ENCODE measurements around the gene ERBIN. TPM values are rescaled to one million over a fixed set of nuclear protein-coding genes. Genes with fewer than 3 reads are reported as not detected.

ERBIN gene
- polyA plus RNA-seq, 3 donors, result 25.2 to 43.3 (median 28.6) TPM

DNA sequence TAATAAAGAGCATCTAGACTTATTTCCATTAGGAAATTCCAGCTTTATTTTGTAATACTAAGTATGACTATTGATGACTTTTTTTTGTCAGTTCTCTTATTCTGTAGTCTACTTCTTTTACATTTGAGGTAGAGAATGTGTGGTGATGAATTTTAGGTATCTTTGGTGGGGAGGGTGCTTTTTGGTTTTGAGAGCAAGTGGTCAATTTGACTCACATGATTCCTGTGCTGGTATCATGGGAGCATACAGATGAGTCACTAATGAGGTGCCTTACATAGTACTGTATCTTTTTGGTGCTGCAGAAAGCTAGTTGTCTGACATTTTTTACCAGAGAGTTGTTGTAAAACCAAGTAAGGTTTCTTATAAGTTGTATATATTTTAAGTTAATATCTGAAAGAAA is 35.3 kb downstream of the ERBIN start:
- no peak overlapping the region for H3K9ac ChIP-seq (ENCODE audit: insufficient read depth, low read length, poor library complexity, severe bottlenecking)
- Mint-ChIP-seq H3K27ac (peak overlapping the region in 1 of 7 donors; percentile 29), H3K9me3 (peaks cover 0 to 7% (median 0%) of the 10 kb centered on the region in 7 donors), H3K4me3 (no peak overlapping the region), H3K4me1 (peaks cover 8% of the 10 kb centered on the region), H3K36me3 (peaks cover 2 to 18% of the 10 kb centered on the region in 2 donors), H3K27me3 (ENCODE audit: low read depth in 3 of 3) (no peaks in the 10 kb centered on the region)
- TF ChIP-seq, protein P1, sequence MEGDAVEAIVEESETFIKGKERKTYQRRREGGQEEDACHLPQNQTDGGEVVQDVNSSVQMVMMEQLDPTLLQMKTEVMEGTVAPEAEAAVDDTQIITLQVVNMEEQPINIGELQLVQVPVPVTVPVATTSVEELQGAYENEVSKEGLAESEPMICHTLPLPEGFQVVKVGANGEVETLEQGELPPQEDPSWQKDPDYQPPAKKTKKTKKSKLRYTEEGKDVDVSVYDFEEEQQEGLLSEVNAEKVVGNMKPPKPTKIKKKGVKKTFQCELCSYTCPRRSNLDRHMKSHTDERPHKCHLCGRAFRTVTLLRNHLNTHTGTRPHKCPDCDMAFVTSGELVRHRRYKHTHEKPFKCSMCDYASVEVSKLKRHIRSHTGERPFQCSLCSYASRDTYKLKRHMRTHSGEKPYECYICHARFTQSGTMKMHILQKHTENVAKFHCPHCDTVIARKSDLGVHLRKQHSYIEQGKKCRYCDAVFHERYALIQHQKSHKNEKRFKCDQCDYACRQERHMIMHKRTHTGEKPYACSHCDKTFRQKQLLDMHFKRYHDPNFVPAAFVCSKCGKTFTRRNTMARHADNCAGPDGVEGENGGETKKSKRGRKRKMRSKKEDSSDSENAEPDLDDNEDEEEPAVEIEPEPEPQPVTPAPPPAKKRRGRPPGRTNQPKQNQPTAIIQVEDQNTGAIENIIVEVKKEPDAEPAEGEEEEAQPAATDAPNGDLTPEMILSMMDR (IDR thresholded peaks at IDR 0.05), result no peak
- intact Hi-C loops (cut with micrococcal nuclease), result no loop called here
- no peak overlapping the region for H3K4me2 ChIP-seq (replicated peaks; ENCODE audit: extremely low read depth, low read length, poor library complexity, severe bottlenecking)
- H3K36me3 ChIP-seq (replicated peaks in 1 of 2; ENCODE audit: control insufficient read depth in 1 of 2, insufficient read depth in 2 of 2, low read length in 2 of 2), result peaks cover 3 to 7% of the 10 kb centered on the region in 2 donors
- peaks cover 94% of the 10 kb centered on the region for H3K79me2 ChIP-seq (ENCODE audit: insufficient read depth, low read length)
- no peaks in the 10 kb centered on the region for H3K9me3 ChIP-seq (replicated peaks in 1 of 2; ENCODE audit: control insufficient read depth in 1 of 2, insufficient read depth in 1 of 2, low read length in 2 of 2)
- H2AFZ ChIP-seq (ENCODE audit: insufficient read depth, low read depth, low read length, poor library complexity, severe bottlenecking), result no peak overlapping the region
- no peaks in the 10 kb centered on the region for H3K4me1 ChIP-seq (ENCODE audit: control insufficient read depth in 1 of 2, insufficient read depth in 2 of 2, low read length in 2 of 2)
- no peaks in the 10 kb centered on the region for H3K27me3 ChIP-seq (ENCODE audit: control insufficient read depth in 2 of 2, insufficient read depth in 2 of 2, low read length in 2 of 2)
- no peak overlapping the region for H3K4me3 ChIP-seq (replicated peaks in 1 of 3; ENCODE audit: low read depth in 2 of 3, low read length in 3 of 3)
- peaks cover 96% of the 10 kb centered on the region for H4K20me1 ChIP-seq (ENCODE audit: insufficient read depth, low read length)
- peak in 2 of 3 donors; percentile 6 to 79 for DNase-seq
- no peak overlapping the region for H3K27ac ChIP-seq (ENCODE audit: low read depth in 1 of 2, low read length in 2 of 2)

DNA sequence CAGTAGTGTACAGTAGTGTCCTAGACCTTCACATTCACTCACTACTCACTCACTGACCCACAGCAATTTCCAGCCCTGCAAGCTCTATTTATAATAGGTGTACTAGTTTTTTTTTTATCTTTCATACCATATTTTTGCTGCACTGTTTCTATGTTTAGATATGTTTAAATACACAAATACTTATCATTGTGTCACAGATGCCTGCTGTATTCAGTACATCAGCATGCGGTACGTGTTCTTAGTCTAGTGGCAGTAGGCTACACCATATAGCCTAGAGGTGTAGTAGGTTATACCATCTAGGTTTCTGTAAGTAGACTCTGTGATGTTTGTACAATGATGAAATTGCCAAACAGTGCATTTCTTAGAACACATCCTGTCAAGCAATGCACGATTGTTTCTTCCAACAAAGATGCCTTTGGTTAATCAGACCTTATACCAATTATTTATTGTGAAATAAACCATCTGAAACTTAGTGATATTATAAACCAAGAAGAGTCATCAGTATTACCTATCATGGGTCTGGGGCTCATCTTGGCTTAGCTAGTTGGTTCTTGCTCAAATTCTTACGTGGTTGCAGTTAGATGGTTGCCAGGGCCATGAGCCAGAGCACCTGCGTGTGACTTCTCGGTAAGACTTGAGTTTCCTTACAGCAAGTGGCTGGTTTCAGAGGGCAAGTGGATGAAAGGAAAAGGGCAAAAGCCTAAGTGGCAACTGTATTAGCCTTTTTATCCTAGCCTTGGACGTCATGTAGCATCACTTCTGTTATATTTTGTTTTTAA is 41.1 kb downstream of the ERBIN start:
- no peaks in the 10 kb centered on the region for H3K4me1 ChIP-seq (ENCODE audit: control insufficient read depth in 1 of 2, insufficient read depth in 2 of 2, low read length in 2 of 2)

More for the DNA sequence above, 41.1 kb downstream of the ERBIN start:
- peaks cover 0 to 10% of the 10 kb centered on the region in 2 donors for H3K36me3 Mint-ChIP-seq
- no peaks in the 10 kb centered on the region for H3K27me3 Mint-ChIP-seq (ENCODE audit: low read depth in 3 of 3)
- Histone ChIP-seq H4K20me1 (ENCODE audit: insufficient read depth, low read length) (peaks cover 100% of the 10 kb centered on the region), H3K4me3 (replicated peaks in 1 of 3; ENCODE audit: low read depth in 2 of 3, low read length in 3 of 3) (no peak overlapping the region), H3K27ac (ENCODE audit: low read depth in 1 of 2, low read length in 2 of 2) (no peak overlapping the region), H3K4me2 (replicated peaks; ENCODE audit: extremely low read depth, low read length, poor library complexity, severe bottlenecking) (no peak overlapping the region), H2AFZ (ENCODE audit: insufficient read depth, low read depth, low read length, poor library complexity, severe bottlenecking) (no peak overlapping the region), H3K9ac (ENCODE audit: insufficient read depth, low read length, poor library complexity, severe bottlenecking) (no peak overlapping the region), H3K79me2 (ENCODE audit: insufficient read depth, low read length) (peaks cover 100% of the 10 kb centered on the region), H3K27me3 (ENCODE audit: control insufficient read depth in 2 of 2, insufficient read depth in 2 of 2, low read length in 2 of 2) (no peaks in the 10 kb centered on the region), H3K9me3 (replicated peaks in 1 of 2; ENCODE audit: control insufficient read depth in 1 of 2, insufficient read depth in 1 of 2, low read length in 2 of 2) (no peaks in the 10 kb centered on the region), H3K36me3 (replicated peaks in 1 of 2; ENCODE audit: control insufficient read depth in 1 of 2, insufficient read depth in 2 of 2, low read length in 2 of 2) (no peaks in the 10 kb centered on the region)
- peaks cover 0 to 8% (median 0%) of the 10 kb centered on the region in 7 donors for H3K9me3 Mint-ChIP-seq
- peaks cover 25% of the 10 kb centered on the region for H3K4me1 Mint-ChIP-seq
- no peak for DNase-seq
- TF ChIP-seq, protein P1 (IDR thresholded peaks at IDR 0.05), result no peak
- WGBS (ENCODE audit: insufficient coverage), result 90% methylated on average over 2 of the region's 7 CpGs
- H3K27ac Mint-ChIP-seq, result peak overlapping the region in 2 of 7 donors; percentile 50 to 79
- intact Hi-C loops (cut with micrococcal nuclease), result no loop called here
- no peak overlapping the region for H3K4me3 Mint-ChIP-seq
